ENCODE measurements around the gene CFDP1. TPM values are rescaled to one million over a fixed set of nuclear protein-coding genes. Genes with fewer than 3 reads are reported as not detected.

The CFDP1 gene
- total RNA-seq, 1 experiment from 2014 or later, result 77.6 TPM

- no peak for DNase-seq
- Histone ChIP-seq H3K4me1 (peaks cover 74% of the 10 kb centered on the region), H3K4me3 (ENCODE audit: low read depth, low read length) (no peak overlapping the region), H3K9me3 (no peaks in the 10 kb centered on the region), H3K36me3 (ENCODE audit: control insufficient read depth, insufficient read depth, low read length) (no peaks in the 10 kb centered on the region), H3K27me3 (replicated peaks; ENCODE audit: control insufficient read depth, insufficient read depth, low read length) (no peaks in the 10 kb centered on the region)
- H3K36me3 Mint-ChIP-seq (ENCODE audit: insufficient read depth, unreplicated experiment), result peaks cover 30% of the 10 kb centered on the region
- ChIA-PET POLR2A (interaction anchor here (0.5 kb wide), 1 partner anchor 106 kb away, joined by 4 read pairs; no protein-coding TSS in a partner anchor), CTCF (no interaction called here)
- peaks cover 51% of the 10 kb centered on the region for H3K4me1 Mint-ChIP-seq (ENCODE audit: low read depth, unreplicated experiment)
- H3K27ac Mint-ChIP-seq (ENCODE audit: unreplicated experiment), result peak overlapping the region; percentile 88
- intact Hi-C loops (cut with micrococcal nuclease; ENCODE audit: unreplicated experiment), result no loop called here
- no peaks in the 10 kb centered on the region for H3K27me3 Mint-ChIP-seq (ENCODE audit: insufficient read depth, unreplicated experiment)
- BruUV-seq (replicated peaks), result no TSS peak
- no peak overlapping the region for H3K4me3 Mint-ChIP-seq (ENCODE audit: unreplicated experiment)
- no peak for TF ChIP-seq CTCF (IDR thresholded peaks at IDR 0.05; ENCODE audit: insufficient read depth in 1 of 2, low read depth in 1 of 2, low read length in 1 of 2, severe bottlenecking in 1 of 2, unreplicated experiment in 1 of 2)
- H3K9me3 Mint-ChIP-seq (ENCODE audit: unreplicated experiment), result no peaks in the 10 kb centered on the region
Measured at GRCh38 chr16:75307506-75307905, 125.8 kb downstream of the CFDP1 start.

GRCh38 chr16:75306099-75306762, 127.1 kb downstream of the CFDP1 start:
- no peaks in the 10 kb centered on the region for H3K9me3 ChIP-seq
- no TSS peak for BruUV-seq (replicated peaks)
- POLR2A ChIA-PET, result interaction anchor here (1.3 kb wide), 2 partner anchors 56 to 127 kb away, joined by 5 read pairs; partner anchors contain the start of gene CFDP1
- H3K4me1 ChIP-seq, result peaks cover 72% of the 10 kb centered on the region
- Mint-ChIP-seq H3K27me3 (ENCODE audit: insufficient read depth, unreplicated experiment) (no peaks in the 10 kb centered on the region), H3K36me3 (ENCODE audit: insufficient read depth, unreplicated experiment) (peaks cover 30% of the 10 kb centered on the region), H3K27ac (ENCODE audit: unreplicated experiment) (peak overlapping the region; percentile 88), H3K9me3 (ENCODE audit: unreplicated experiment) (no peaks in the 10 kb centered on the region), H3K4me1 (ENCODE audit: low read depth, unreplicated experiment) (peaks cover 51% of the 10 kb centered on the region), H3K4me3 (ENCODE audit: unreplicated experiment) (peak overlapping the region; percentile 8)
- intact Hi-C loops (cut with micrococcal nuclease; ENCODE audit: unreplicated experiment), result no loop called here
- DNase-seq, result peak; percentile 36 to 73
- CTCF ChIA-PET, result interaction anchor here (0.7 to 1.9 kb wide), 6 partner anchors 12 to 107 kb away, joined by 4 to 9 read pairs (median 5); no protein-coding TSS in a partner anchor
- H3K4me3 ChIP-seq (ENCODE audit: low read depth, low read length), result peak overlapping the region; percentile 15
- no peaks in the 10 kb centered on the region for H3K36me3 ChIP-seq (ENCODE audit: control insufficient read depth, insufficient read depth, low read length)
- H3K27me3 ChIP-seq (replicated peaks; ENCODE audit: control insufficient read depth, insufficient read depth, low read length), result no peaks in the 10 kb centered on the region
- no peak for TF ChIP-seq CTCF (IDR thresholded peaks at IDR 0.05; ENCODE audit: insufficient read depth in 1 of 2, low read depth in 1 of 2, low read length in 1 of 2, severe bottlenecking in 1 of 2, unreplicated experiment in 1 of 2)

- Histone ChIP-seq H3K9me3 (no peaks in the 10 kb centered on the region), H3K4me3 (ENCODE audit: low read depth, low read length) (no peak overlapping the region), H3K4me1 (peaks cover 65% of the 10 kb centered on the region), H3K27me3 (replicated peaks; ENCODE audit: control insufficient read depth, insufficient read depth, low read length) (no peaks in the 10 kb centered on the region), H3K36me3 (ENCODE audit: control insufficient read depth, insufficient read depth, low read length) (no peaks in the 10 kb centered on the region)
- DNase-seq, result peak; percentile 90 to 95
- Mint-ChIP-seq H3K9me3 (ENCODE audit: unreplicated experiment) (no peaks in the 10 kb centered on the region), H3K27ac (ENCODE audit: unreplicated experiment) (peak overlapping the region; percentile 88), H3K4me3 (ENCODE audit: unreplicated experiment) (peak overlapping the region; percentile 58), H3K4me1 (ENCODE audit: low read depth, unreplicated experiment) (peaks cover 49% of the 10 kb centered on the region), H3K27me3 (ENCODE audit: insufficient read depth, unreplicated experiment) (no peaks in the 10 kb centered on the region), H3K36me3 (ENCODE audit: insufficient read depth, unreplicated experiment) (peaks cover 34% of the 10 kb centered on the region)
- no peak for TF ChIP-seq CTCF (IDR thresholded peaks at IDR 0.05; ENCODE audit: insufficient read depth in 1 of 2, low read depth in 1 of 2, low read length in 1 of 2, severe bottlenecking in 1 of 2, unreplicated experiment in 1 of 2)
- ChIA-PET CTCF (interaction anchor here (0.7 to 1.9 kb wide), 7 partner anchors 11 to 260 kb away, joined by 3 to 9 read pairs (median 5); no protein-coding TSS in a partner anchor), POLR2A (interaction anchor here (0.6 to 1.3 kb wide), 5 partner anchors 39 to 186 kb away, joined by 3 to 10 read pairs (median 5); partner anchors contain the start of gene CFDP1)
- TSS peak; percentile 57 for BruUV-seq (replicated peaks)
- intact Hi-C loops (cut with micrococcal nuclease; ENCODE audit: unreplicated experiment), result loop anchor here (1.0 to 2.0 kb wide), 5 partner anchors 25 to 80 kb away; partner anchors contain the start of gene BCAR1
Measured at GRCh38 chr16:75305364-75306098, 127.8 kb downstream of the CFDP1 start.

Data from Caco-2 (cell line).